Measurements from ENCODE around the gene MAPKAP1. TPM values are rescaled to one million over a fixed set of nuclear protein-coding genes. Genes with fewer than 3 reads are reported as not detected.

The MAPKAP1 gene
- total and polyA plus RNA-seq, 2 experiments from 2014 or later, result 68.4 to 98.5 TPM

DNA sequence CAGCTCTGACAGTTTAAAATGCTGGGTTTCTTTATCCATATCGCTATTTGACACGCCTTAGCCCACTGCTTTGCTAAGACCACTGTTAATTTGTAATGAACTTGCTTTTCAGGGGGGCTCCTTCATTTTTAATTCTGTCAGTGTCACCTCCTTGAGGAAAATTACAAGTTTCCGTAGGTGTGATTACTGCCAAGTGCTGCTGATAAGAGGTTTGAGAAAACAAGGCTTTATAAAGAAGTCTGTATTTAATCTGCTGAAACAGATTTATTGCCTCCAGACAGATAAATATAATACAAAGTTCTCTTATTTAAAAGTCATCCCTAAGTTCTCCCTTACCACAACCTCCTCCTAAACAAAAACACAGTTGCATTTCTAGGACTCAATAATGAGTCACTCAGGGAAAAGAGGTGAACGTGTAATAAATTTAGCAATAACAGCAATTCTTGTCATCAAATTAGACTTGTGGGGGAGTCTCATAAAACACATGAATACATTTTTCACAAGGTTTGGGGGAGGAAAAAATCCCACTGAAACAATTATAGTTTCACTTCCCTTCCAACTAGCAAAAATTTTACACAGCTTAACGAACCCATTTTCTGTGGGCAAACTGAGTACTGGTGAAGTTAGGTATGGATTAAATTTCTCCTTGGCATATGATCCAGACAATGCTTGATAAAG lies 72.8 kb downstream of the MAPKAP1 start (continued):
- TF ChIP-seq, protein P1, sequence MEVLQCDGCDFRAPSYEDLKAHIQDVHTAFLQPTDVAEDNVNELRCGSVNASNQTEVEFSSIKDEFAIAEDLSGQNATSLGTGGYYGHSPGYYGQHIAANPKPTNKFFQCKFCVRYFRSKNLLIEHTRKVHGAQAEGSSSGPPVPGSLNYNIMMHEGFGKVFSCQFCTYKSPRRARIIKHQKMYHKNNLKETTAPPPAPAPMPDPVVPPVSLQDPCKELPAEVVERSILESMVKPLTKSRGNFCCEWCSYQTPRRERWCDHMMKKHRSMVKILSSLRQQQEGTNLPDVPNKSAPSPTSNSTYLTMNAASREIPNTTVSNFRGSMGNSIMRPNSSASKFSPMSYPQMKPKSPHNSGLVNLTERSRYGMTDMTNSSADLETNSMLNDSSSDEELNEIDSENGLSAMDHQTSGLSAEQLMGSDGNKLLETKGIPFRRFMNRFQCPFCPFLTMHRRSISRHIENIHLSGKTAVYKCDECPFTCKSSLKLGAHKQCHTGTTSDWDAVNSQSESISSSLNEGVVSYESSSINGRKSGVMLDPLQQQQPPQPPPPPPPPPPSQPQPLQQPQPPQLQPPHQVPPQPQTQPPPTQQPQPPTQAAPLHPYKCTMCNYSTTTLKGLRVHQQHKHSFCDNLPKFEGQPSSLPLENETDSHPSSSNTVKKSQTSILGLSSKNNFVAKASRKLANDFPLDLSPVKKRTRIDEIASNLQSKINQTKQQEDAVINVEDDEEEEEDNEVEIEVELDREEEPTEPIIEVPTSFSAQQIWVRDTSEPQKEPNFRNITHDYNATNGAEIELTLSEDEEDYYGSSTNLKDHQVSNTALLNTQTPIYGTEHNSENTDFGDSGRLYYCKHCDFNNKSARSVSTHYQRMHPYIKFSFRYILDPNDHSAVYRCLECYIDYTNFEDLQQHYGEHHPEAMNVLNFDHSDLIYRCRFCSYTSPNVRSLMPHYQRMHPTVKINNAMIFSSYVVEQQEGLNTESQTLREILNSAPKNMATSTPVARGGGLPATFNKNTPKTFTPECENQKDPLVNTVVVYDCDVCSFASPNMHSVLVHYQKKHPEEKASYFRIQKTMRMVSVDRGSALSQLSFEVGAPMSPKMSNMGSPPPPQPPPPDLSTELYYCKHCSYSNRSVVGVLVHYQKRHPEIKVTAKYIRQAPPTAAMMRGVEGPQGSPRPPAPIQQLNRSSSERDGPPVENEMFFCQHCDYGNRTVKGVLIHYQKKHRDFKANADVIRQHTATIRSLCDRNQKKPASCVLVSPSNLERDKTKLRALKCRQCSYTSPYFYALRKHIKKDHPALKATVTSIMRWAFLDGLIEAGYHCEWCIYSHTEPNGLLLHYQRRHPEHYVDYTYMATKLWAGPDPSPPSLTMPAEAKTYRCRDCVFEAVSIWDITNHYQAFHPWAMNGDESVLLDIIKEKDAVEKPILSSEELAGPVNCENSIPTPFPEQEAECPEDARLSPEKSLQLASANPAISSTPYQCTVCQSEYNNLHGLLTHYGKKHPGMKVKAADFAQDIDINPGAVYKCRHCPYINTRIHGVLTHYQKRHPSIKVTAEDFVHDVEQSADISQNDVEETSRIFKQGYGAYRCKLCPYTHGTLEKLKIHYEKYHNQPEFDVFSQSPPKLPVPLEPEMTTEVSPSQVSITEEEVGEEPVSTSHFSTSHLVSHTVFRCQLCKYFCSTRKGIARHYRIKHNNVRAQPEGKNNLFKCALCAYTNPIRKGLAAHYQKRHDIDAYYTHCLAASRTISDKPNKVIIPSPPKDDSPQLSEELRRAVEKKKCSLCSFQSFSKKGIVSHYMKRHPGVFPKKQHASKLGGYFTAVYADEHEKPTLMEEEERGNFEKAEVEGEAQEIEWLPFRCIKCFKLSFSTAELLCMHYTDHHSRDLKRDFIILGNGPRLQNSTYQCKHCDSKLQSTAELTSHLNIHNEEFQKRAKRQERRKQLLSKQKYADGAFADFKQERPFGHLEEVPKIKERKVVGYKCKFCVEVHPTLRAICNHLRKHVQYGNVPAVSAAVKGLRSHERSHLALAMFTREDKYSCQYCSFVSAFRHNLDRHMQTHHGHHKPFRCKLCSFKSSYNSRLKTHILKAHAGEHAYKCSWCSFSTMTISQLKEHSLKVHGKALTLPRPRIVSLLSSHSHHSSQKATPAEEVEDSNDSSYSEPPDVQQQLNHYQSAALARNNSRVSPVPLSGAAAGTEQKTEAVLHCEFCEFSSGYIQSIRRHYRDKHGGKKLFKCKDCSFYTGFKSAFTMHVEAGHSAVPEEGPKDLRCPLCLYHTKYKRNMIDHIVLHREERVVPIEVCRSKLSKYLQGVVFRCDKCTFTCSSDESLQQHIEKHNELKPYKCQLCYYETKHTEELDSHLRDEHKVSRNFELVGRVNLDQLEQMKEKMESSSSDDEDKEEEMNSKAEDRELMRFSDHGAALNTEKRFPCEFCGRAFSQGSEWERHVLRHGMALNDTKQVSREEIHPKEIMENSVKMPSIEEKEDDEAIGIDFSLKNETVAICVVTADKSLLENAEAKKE (CRISPR knock-in tag; IDR thresholded peaks at IDR 0.05), result no peak

DNA sequence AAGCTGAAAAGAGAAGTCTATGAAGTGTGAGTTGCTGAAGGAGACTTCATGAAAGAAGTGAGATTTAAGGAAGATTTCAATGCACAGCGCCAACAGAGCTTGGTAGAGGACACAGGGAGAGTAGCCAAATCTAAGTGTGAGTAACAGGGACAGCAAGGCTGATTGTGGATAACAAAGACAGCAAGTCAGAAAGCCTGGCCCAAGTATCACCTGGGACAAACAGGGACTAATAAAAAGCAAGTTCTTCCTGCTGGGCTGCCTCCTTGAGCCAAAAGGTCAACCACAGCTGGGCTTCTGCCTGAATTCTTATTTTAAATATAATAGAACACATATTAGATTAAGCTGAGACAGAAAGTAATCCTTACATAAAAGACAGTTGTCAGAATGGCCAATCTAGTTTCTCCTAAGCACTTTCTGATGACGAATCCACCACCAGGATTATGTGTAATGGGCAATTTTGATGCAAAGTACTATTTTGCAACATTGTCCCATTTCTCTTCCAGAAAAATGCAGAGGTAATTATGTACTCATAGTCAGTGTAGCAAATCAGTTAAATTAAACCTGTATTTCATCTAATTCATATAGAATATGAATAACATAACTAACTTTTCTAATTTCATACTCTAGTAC lies 73.8 kb downstream of the MAPKAP1 start:
- peaks cover 4% of the 10 kb centered on the region for H3K27me3 Mint-ChIP-seq (ENCODE audit: insufficient read depth, low read depth, poor library complexity)
- DNase-seq (ENCODE audit: low spot score) (no peak), ATAC-seq (peak; percentile 50)
- H3K4me3 Mint-ChIP-seq, result no peak overlapping the region
- Histone ChIP-seq H3K79me2 (replicated peaks; ENCODE audit: insufficient read depth) (peaks cover 96% of the 10 kb centered on the region), H3K4me1 (ENCODE audit: insufficient read depth) (peaks cover 48% of the 10 kb centered on the region), H3K27me3 (ENCODE audit: insufficient read depth) (no peaks in the 10 kb centered on the region), H3K4me2 (no peak overlapping the region), H4K20me1 (replicated peaks; ENCODE audit: insufficient read depth) (peaks cover 7% of the 10 kb centered on the region), H3K27ac (ENCODE audit: low read depth) (peak overlapping the region; percentile 64; the same call in 1 of the 2 replicates), H3K4me3 (no peak overlapping the region), H2AFZ (no peak overlapping the region), H3K9me2 (ENCODE audit: insufficient read depth) (no peaks in the 10 kb centered on the region; the same call in 1 of the 2 replicates), H3K36me3 (ENCODE audit: insufficient read depth) (no peaks in the 10 kb centered on the region), H3F3A (replicated peaks; ENCODE audit: low read depth) (no peaks in the 10 kb centered on the region)
- H3K4me1 Mint-ChIP-seq, result peaks cover 40% of the 10 kb centered on the region
- H3K9me3 Mint-ChIP-seq, result no peaks in the 10 kb centered on the region
- TF ChIP-seq ZNF114 (CRISPR knock-in tag; IDR thresholded peaks at IDR 0.05) (no peak), ETS1 (IDR thresholded peaks at IDR 0.05) (no peak), ZNF331 (CRISPR knock-in tag; IDR thresholded peaks at IDR 0.05; ENCODE audit: low read depth) (no peak), CREB1 (CRISPR knock-in tag; IDR thresholded peaks at IDR 0.05; ENCODE audit: low read depth) (no peak), STAT1 (IDR thresholded peaks at IDR 0.05; ENCODE audit: unreplicated experiment) (no peak), EZH2phosphoT487 (IDR thresholded peaks at IDR 0.05; ENCODE audit: unreplicated experiment) (no peak)
- TF ChIP-seq, protein P2, sequence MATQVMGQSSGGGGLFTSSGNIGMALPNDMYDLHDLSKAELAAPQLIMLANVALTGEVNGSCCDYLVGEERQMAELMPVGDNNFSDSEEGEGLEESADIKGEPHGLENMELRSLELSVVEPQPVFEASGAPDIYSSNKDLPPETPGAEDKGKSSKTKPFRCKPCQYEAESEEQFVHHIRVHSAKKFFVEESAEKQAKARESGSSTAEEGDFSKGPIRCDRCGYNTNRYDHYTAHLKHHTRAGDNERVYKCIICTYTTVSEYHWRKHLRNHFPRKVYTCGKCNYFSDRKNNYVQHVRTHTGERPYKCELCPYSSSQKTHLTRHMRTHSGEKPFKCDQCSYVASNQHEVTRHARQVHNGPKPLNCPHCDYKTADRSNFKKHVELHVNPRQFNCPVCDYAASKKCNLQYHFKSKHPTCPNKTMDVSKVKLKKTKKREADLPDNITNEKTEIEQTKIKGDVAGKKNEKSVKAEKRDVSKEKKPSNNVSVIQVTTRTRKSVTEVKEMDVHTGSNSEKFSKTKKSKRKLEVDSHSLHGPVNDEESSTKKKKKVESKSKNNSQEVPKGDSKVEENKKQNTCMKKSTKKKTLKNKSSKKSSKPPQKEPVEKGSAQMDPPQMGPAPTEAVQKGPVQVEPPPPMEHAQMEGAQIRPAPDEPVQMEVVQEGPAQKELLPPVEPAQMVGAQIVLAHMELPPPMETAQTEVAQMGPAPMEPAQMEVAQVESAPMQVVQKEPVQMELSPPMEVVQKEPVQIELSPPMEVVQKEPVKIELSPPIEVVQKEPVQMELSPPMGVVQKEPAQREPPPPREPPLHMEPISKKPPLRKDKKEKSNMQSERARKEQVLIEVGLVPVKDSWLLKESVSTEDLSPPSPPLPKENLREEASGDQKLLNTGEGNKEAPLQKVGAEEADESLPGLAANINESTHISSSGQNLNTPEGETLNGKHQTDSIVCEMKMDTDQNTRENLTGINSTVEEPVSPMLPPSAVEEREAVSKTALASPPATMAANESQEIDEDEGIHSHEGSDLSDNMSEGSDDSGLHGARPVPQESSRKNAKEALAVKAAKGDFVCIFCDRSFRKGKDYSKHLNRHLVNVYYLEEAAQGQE (IDR thresholded peaks at IDR 0.05; ENCODE audit: unreplicated experiment), result no peak
- peaks cover 5% of the 10 kb centered on the region; the same call in 2 of the 3 replicates for H3K36me3 Mint-ChIP-seq (ENCODE audit: low read depth)
- H3K27ac Mint-ChIP-seq, result peak overlapping the region; percentile 6; the same call in 1 of the 2 replicates

Measured in GM23338 (cell line).